Adrenal gland (tissue), 5 donors: ENCODE data around the gene TMEM132D.

ENCODE experiments used
- POLR2A ChIP-seq, 2 donors: fragments of 450-650 bp; IDR thresholded peaks; one replicate each; pipeline ENCODE4 v1.6.1; 2017; ENCODE audit warnings: antibody characterized with exemption in 2 of 2, mild to moderate bottlenecking in 2 of 2, moderate library complexity in 1 of 2
- TF ChIP-seq, protein P1 (sequence below), 6 experiments: fragments of 450-650 bp in 4 of 6; fragments of 200-600 bp in 2 of 6; sonication (generic) in 1 of 6; IDR thresholded peaks; 1 replicate in 5 of 6; 2 replicates in 1 of 6; pipeline versions ENCODE4 v1.5.1 to v1.8.0; 2016 to 2021; ENCODE audit warnings: antibody characterized with exemption in 6 of 6, mild to moderate bottlenecking in 2 of 6, moderate library complexity in 1 of 6
- donor health status: DM: no; HTN: no; CAD: no.

DNA sequence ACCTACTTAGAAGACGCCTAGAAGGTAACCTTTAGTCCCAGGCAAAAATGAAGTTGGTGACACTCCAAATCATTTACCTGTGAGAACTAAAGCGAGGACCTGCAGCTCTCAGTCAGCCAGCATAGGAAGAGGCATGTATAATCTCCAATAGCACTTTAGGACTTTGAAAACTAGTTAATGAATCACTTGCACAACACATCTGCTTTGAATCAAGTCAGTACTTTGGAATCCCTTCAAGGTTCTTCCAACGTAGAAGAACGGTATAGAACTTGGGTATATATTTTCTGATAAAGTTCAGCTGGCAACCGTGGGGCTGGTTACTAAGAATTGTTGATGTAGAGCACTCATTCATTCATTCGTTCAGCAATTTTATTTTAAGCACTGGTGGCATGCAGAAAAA lies 251.9 kb downstream of the TMEM132D start:
- TF ChIP-seq, protein P1, sequence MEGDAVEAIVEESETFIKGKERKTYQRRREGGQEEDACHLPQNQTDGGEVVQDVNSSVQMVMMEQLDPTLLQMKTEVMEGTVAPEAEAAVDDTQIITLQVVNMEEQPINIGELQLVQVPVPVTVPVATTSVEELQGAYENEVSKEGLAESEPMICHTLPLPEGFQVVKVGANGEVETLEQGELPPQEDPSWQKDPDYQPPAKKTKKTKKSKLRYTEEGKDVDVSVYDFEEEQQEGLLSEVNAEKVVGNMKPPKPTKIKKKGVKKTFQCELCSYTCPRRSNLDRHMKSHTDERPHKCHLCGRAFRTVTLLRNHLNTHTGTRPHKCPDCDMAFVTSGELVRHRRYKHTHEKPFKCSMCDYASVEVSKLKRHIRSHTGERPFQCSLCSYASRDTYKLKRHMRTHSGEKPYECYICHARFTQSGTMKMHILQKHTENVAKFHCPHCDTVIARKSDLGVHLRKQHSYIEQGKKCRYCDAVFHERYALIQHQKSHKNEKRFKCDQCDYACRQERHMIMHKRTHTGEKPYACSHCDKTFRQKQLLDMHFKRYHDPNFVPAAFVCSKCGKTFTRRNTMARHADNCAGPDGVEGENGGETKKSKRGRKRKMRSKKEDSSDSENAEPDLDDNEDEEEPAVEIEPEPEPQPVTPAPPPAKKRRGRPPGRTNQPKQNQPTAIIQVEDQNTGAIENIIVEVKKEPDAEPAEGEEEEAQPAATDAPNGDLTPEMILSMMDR (IDR thresholded peaks at IDR 0.05), result no peak
- no peak for TF ChIP-seq POLR2A (IDR thresholded peaks at IDR 0.05)
